NCI-H460 (cell line): Measurements from ENCODE around the gene MMP12. TPM values are rescaled to one million over a fixed set of nuclear protein-coding genes. Genes with fewer than 3 reads are reported as not detected.

Experiments
- DNase-seq: peaks from one replicate; pipeline ENCODE4 v3.0.0-alpha.2; 2016; ENCODE audit warnings: low read depth; ENCODE audit errors: extremely low read depth
- total RNA-seq: library from RNA; depleted of rRNA; stranded (reverse); fragments of >200 nt; shearing (Covaris generic); gene quantifications from 2 replicates; pipeline ENCODE4 v1.2.3, GENCODE V29; 2014

The MMP12 gene
- total RNA-seq, 1 experiment from 2014 or later = not detected

GRCh38 chr11:102853055-102853454 is 21.7 kb downstream of the MMP12 start:
- DNase-seq = no peak

GRCh38 chr11:102850973-102851745 is 23.6 kb downstream of the MMP12 start:
- DNase-seq = no peak

GRCh38 chr11:102849311-102849710 is 25.5 kb downstream of the MMP12 start:
- DNase-seq = no peak

DNA sequence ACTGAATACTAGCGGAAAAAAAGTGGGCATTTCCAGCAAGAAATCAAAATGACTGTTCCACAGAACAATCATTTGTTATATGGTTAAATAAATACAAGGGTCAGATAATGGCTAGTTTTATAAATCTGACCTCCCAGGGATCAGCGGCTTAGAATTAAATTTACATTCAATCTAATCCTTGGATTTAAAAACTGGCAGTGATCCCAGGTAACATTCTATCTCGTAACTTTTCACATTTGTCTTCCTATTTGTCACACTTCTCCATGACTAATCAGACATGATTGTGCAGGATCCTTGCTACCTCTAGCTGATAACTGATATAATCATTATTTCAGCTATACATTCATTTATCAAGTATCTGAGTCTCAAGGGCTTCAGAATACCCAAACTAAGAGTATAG is 28.5 kb downstream of the MMP12 start:
- DNase-seq = no peak

GRCh38 chr11:102843489-102843888 is 31.3 kb downstream of the MMP12 start, which contains the start of gene MMP3:
MMP3 (minus strand) TSS chr11:102843609; CDS start chr11:102843546, 63 bp downstream.
- no peak for DNase-seq

DNA sequence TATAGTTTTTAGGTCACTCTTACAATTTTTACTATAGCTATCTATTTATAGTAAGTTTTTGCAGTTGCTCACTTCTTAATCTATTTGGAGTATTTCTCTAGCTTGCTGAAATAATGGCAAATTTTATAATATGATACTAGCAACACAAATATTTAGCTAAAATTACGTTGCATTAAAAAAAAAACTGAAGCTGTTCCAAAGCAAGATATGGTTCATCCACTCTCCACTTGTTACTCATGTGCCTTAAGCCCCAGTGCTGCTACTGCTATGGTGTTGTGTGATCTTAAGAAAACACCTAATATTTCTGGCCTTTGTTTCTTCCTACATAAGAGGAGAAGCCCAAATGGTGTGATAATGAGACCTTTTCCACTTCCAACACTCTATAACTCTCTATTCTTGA is 31.9 kb downstream of the MMP12 start:
- DNase-seq = no peak

DNA sequence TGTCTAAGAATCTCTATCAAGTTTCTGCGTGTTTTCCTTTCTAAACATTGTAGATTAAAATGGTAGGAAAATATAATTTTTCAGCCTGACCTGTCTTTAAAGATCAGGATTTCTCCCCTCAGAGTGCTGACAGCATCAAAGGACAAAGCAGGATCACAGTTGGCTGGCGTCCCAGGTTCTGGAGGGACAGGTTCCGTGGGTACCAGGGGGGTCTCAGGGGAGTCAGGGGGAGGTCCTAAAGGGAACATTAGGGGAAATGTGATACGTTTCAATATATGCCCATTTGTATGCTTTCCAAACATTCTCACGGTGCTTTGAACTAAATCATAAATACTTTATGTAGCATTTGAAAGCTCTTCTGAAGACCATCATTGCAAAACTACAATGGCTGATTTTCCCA is 34.8 kb downstream of the MMP12 start:
- no peak for DNase-seq

GRCh38 chr11:102837646-102838045 is 37.1 kb downstream of the MMP12 start:
- DNase-seq = no peak

DNA sequence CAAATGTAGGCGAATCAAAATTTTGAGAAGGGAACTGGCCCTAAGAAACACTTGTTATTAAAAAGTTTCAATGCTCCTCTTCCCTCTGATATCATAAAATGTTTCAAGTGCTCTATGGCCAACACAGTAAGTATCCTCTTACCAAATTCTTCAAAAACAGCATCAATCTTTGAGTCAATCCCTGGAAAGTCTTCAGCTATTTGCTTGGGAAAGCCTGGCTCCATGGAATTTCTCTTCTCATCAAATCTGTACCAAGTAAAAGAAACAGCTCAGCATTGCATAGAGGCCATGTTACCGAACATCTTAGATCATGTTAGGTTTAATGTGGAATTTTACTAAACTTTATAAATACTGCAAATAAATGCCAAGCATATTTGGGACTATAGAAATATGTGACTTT is 37.6 kb downstream of the MMP12 start:
- no peak for DNase-seq

DNA sequence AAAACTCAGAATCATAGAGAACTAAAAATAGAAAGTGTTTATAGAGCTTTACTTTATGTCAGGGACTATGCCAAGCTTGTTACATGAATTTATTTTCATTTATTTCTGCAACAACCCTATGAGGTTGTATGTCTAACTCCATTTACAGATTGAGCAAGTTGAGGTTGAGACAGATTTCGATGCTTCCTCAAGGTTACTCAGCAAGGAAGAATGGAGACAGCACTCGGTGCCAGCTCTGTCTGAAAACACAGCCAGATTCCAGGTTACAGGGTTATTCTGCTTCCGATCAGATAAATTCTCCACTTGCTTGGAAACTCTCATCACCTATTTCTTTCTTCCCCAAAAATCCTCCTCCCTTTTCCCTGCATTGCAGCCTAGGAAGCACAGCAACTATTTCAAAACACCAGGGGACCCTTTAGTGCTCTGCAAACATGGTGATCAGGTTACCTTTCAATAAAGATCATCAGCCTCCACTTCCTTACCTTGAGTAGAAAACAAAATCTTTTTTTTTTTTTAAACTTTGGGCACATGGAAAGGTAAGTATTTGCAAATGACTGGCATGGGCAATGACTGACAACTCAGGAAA is 38.4 kb downstream of the MMP12 start:
- no peak for DNase-seq

DNA sequence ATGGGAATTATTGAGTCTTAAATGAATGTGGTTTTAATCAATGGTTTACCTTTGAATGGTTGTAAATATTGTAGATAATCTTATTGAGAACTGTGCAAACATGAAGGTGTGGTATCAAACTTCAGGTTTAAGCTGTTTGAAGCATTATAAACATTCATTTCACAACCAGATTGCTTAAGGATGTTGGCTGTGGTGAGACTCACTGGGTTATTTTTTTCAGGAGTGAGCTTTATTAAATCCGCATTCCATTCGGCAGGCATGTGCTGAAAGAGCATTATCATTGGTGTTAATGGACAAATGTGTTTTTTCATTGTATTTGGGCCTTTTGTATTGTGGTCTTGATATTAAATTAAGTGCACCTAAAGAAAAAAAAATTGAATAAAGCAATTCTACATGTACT is 41.1 kb downstream of the MMP12 start:
- DNase-seq = no peak

GRCh38 chr11:102832612-102833011 is 42.2 kb downstream of the MMP12 start:
- no peak for DNase-seq

- DNase-seq = no peak
These were observed 43.0 kb downstream of the MMP12 start for GRCh38 chr11:102831489-102832440.

GRCh38 chr11:102831128-102831488 is 43.7 kb downstream of the MMP12 start:
- no peak for DNase-seq

GRCh38 chr11:102830001-102830727 is 44.6 kb downstream of the MMP12 start:
- DNase-seq = no peak

DNA sequence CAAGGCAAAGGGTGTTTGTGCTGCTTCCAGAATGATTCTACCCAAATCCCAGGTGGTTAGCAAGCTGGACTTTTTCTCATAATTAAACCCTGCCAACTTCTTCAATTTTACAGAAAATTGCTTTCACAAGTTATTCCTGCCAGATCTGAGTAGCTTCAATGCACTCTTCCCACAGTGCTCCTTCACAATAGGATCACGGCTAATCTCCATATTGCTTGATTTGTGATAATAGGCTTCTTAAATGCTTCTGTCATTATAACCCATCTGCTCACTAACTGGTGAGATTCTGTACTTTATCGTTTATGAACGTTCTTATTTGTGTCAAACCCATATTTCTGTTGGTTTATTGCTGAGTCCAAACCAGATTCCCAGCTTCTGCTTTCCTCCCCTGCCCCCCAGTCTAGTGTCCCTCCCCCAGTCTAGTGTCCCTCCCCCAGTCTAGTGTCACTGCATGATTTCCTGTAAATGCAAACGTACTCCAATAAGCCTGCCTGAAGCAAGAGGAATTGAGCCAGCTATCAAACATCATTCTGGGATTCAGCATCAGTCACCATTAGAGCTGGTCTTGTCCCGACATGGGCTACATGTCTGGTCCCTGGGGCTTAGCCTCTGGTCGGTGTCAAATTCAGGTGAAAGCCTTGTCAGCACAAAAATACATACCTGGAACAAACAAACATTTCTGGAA is 45.3 kb downstream of the MMP12 start:
- DNase-seq = no peak

- DNase-seq = no peak
These were observed 50.2 kb downstream of the MMP12 start for GRCh38 chr11:102824556-102824955.

DNA sequence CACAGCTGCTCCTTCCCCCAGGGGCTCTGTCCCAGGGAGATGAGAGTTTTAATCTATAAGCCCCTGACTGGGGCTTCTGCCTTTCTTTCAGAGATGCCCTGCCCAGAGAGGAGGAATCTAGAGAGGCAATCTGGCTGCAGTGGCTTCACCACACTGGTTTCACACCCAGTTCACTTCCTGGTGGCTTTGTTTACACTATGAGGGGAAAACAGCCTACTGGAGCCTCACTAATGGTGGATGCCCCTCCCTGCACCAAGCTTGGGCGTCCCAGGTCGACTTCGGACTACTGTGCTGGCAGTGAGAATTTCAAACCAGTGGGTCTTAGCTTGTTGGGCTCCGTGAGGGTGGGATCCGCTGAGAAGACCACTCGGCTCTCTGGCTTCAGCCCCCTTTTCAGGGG is 55.3 kb downstream of the MMP12 start:
- DNase-seq = no peak

DNA sequence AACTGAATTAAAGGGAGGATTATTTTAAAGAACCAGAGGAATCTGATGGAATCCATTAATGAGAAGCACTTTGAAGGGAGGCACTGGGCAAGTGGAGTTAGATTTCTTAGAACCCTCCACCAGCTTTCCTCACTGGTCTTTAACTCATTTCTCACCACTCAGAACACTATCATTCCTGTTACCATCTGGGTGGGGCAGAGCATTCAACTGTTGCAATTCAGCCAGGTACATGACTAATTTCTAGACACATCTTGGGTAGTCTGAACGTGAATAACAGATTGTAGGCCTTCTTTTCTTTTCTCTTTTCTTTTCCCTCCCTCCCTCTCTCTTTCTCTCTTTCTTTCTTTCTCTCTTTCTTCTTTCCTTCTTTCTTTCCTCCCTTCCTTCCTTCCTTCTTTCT is 61.3 kb downstream of the MMP12 start:
- DNase-seq = no peak
